KOPT-K1 (cell line): ENCODE measurements around the gene VASP.

Experiments
- H3K27ac ChIP-seq: fragments of 200-600 bp; sonication (generic); 2 replicates; pipeline ENCODE4 v1.5.1; 2016; ENCODE audit warnings: antibody characterized with exemption, mild to moderate bottlenecking, low read depth, low read length; ENCODE audit not compliant: poor library complexity, severe bottlenecking
- H3K36me3 ChIP-seq: fragments of 200-600 bp; sonication (generic); 2 replicates; pipeline ENCODE4 v1.5.1; 2017; ENCODE audit warnings: antibody characterized with exemption, mild to moderate bottlenecking, low read length, moderate library complexity; ENCODE audit not compliant: insufficient read depth
- H3K9me3 ChIP-seq: fragments of 200-600 bp; sonication (generic); 2 replicates; pipeline ENCODE4 v1.5.1; 2017; ENCODE audit warnings: antibody characterized with exemption, low read length, mild to moderate bottlenecking; ENCODE audit not compliant: insufficient read depth, poor library complexity, severe bottlenecking

The VASP gene

DNA sequence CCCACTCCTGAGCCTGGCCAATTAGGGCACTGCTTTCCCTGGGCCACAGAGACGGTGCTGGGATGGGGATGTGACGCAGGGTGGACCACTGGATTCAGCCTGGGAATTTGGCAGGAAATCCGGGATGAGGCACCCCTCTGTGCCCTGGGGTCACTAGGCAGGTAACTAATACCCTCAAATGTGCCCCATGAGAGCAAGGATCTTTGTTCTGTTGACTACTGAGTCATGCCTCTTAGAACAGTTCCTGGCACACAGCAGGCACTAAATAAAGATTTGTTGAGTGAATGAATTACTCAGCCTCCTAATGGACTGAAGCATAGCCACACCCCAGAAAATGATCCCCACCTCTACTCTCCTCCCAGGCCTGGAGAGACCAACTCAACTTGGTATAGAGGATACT lies 61.5 kb downstream of the VASP start:
- Histone ChIP-seq H3K9me3 (no peaks in the 10 kb centered on the region), H3K27ac (no peak overlapping the region), H3K36me3 (no peaks in the 10 kb centered on the region)

DNA sequence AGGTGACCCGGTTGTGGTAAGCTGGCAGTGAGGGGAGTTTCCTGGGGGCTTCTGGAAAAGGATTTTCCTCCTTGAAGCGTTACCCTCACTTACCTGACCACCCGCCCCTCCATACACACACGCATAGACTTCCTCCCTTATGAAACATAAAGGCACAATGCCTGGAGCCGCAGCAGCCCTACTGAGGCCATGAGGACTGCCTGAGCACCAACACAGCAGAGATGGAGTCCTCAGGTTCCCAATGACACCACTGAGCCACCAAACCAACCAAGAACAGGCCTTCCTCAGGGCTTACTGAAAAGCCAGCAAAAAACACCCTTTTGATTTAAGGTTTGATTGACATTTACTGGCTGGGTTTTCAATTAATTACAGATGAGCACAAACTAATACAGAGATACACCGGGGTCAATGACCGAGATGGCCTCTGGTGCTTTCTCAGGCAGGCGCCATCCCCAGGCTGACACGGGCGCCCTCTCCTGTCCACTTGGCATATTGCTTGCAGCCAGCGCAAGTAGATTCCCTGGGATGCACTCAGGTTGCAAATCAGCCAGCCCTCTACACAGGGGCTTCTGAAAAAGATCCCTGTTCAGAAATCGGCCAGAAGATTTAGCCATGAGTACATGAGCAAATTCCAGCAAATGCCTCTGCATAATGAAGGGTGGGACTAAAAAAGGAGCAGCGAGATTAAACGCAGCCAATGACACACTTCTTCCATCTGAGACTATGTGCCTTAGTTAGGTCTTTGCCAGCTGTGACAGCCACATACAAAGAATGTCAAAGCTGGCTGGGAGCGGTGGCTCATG lies 62.5 kb downstream of the VASP start:
- Histone ChIP-seq H3K36me3 (no peaks in the 10 kb centered on the region), H3K27ac (no peak overlapping the region), H3K9me3 (no peaks in the 10 kb centered on the region)

DNA sequence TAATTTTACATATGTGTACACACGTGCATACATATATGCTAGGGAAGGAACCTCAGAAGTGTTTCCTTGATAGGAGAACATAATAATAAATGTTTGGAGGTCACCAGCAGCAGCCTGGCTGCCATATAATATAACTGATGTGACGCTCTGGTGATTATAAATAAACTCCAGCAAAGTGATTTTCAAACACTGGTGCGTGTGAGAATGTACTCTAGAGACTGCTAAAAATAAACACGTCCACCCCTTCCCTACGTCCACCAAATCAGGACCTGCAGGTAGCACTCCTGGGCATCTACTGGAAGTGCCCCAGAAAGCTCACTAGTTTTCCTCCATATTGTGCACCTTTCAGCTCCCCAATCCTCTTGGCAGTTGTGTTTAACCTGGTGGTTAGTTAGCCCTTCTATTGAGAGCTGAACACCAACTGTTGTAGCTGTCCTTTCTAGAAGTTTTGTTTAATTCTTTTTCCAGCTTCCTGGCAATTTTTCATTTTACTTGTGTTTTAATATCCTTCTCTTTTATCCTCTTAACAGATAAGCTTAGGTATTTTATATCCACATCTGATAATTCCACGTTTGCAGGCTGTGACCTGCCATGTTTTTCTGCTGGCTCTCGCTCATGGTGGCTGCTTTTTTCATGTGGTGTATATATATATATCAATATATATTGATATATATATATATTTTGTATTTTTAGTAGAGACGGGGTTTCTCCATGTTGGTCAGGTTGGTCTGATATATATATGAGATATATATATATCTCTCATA lies 64.4 kb downstream of the VASP start:
- Histone ChIP-seq H3K36me3 (no peaks in the 10 kb centered on the region), H3K27ac (no peak overlapping the region), H3K9me3 (no peaks in the 10 kb centered on the region)

DNA sequence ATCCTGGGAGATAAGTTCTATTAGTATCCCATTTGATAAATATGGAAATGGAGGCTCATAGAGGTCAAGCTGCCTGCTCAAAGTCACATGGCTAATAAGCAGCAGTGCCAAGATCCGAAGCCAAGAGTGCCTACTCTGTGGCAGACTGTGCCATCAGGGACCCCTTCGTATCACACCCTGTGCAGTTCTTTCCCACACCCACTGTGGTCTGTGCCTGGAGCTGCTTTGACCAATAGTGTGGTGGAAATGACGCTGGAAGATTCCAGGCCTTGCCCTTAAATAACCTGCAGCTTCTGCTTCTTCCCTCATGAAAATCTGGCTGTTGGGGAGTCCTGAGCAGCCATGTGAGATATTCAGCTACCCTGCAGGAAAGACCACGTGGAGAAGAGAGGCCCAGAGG lies 67.2 kb downstream of the VASP start:
- no peak overlapping the region for H3K27ac ChIP-seq
- no peaks in the 10 kb centered on the region for H3K36me3 ChIP-seq
- H3K9me3 ChIP-seq = no peaks in the 10 kb centered on the region

DNA sequence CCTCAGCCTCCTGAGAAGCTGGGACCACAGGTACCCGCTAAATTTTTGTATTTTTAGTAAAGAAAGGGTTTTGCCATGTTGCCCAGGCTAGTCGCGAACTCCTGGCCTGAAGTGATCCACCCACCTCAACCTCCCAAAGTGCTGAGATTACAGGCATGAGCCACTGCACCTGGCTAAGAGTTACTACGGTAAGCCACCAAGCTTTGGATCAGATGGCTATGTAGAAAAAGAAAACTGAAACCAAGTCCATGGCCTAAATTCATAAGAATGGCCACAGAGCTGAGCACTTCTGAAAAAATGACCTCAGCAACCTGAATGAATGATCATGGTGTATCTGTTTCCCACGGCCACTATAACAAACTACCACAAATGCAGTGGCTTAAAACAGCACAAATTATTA lies 67.9 kb downstream of the VASP start:
- Histone ChIP-seq H3K9me3 (no peaks in the 10 kb centered on the region), H3K27ac (no peak overlapping the region), H3K36me3 (no peaks in the 10 kb centered on the region)
